LHCN-M2 (cell line): ENCODE measurements around the gene LRRTM4. TPM values are rescaled to one million over a fixed set of nuclear protein-coding genes. Genes with fewer than 3 reads are reported as not detected.

Experiments used
- DNase-seq: peaks from one replicate; pipeline ENCODE4 v3.0.0-alpha.2; 2012; ENCODE audit warnings: low read depth
- total RNA-seq: library from RNA; depleted of rRNA; stranded (reverse); fragments of >200 nt; gene quantifications from 2 replicates; pipeline ENCODE4 v1.2.3, GENCODE V29; 2014

The LRRTM4 gene
- total RNA-seq, 1 experiment from 2014 or later, result not detected

- DNase-seq, result no peak
Observed at GRCh38 chr2:77322431-77322830, 199.7 kb downstream of the LRRTM4 start.

GRCh38 chr2:77314721-77315120 is 207.5 kb downstream of the LRRTM4 start:
- no peak for DNase-seq

- no peak for DNase-seq
Observed at GRCh38 chr2:77310416-77310815, 211.8 kb downstream of the LRRTM4 start.

GRCh38 chr2:77309725-77310124 is 212.5 kb downstream of the LRRTM4 start:
- no peak for DNase-seq

GRCh38 chr2:77301441-77301840 is 220.7 kb downstream of the LRRTM4 start:
- no peak for DNase-seq

- DNase-seq, result no peak
Observed at GRCh38 chr2:77296791-77297190, 225.4 kb downstream of the LRRTM4 start.

GRCh38 chr2:77294474-77294873 is 227.7 kb downstream of the LRRTM4 start:
- DNase-seq, result no peak

GRCh38 chr2:77284353-77284752 is 237.8 kb downstream of the LRRTM4 start:
- DNase-seq, result no peak

GRCh38 chr2:77271262-77271661 is 250.9 kb downstream of the LRRTM4 start:
- DNase-seq, result no peak

GRCh38 chr2:77270433-77270832 is 251.7 kb downstream of the LRRTM4 start:
- DNase-seq, result no peak

- DNase-seq, result no peak
Observed at GRCh38 chr2:77268626-77269025, 253.6 kb downstream of the LRRTM4 start.

- no peak for DNase-seq
Observed at GRCh38 chr2:77232909-77233425, 289.2 kb downstream of the LRRTM4 start.

GRCh38 chr2:77228391-77228790 is 293.8 kb downstream of the LRRTM4 start:
- no peak for DNase-seq

- DNase-seq, result no peak
Observed at GRCh38 chr2:77210725-77211124, 311.5 kb downstream of the LRRTM4 start.

GRCh38 chr2:77207331-77207730 is 314.8 kb downstream of the LRRTM4 start:
- DNase-seq, result no peak

GRCh38 chr2:77201755-77202154 is 320.4 kb downstream of the LRRTM4 start:
- DNase-seq, result no peak

GRCh38 chr2:77199411-77199810 is 322.8 kb downstream of the LRRTM4 start:
- DNase-seq, result no peak

- no peak for DNase-seq
Observed at GRCh38 chr2:77193858-77194448, 328.2 kb downstream of the LRRTM4 start.

- no peak for DNase-seq
Observed at GRCh38 chr2:77192811-77193289, 329.3 kb downstream of the LRRTM4 start.

GRCh38 chr2:77191665-77192064 is 330.5 kb downstream of the LRRTM4 start:
- DNase-seq, result no peak

GRCh38 chr2:77190721-77191346 is 331.3 kb downstream of the LRRTM4 start:
- DNase-seq, result no peak

GRCh38 chr2:77185052-77185451 is 337.1 kb downstream of the LRRTM4 start:
- no peak for DNase-seq

- DNase-seq, result no peak
Observed at GRCh38 chr2:77179297-77179696, 342.9 kb downstream of the LRRTM4 start.
